PC-9 (cell line): ENCODE data around the gene CIITA.
"Not testable (repeated sequence)": the region's sequence is repeated elsewhere in the genome, so short reads cannot be mapped to it uniquely, and the experiment has no call there.

Experiments
- EZH2 ChIP-seq: fragments of 200-600 bp; sonication (generic); IDR thresholded peaks from 2 replicates; pipeline ENCODE4 v1.8.0; 2017; ENCODE audit warnings: antibody characterized with exemption, low read depth
- TF ChIP-seq, protein P1 (sequence below): fragments of 200-600 bp; sonication (generic); conservative IDR thresholded peaks from 2 replicates; pipeline ENCODE4 v1.6.1; 2017; ENCODE audit warnings: mixed run types, antibody characterized with exemption, mild to moderate bottlenecking, moderate library complexity

DNA sequence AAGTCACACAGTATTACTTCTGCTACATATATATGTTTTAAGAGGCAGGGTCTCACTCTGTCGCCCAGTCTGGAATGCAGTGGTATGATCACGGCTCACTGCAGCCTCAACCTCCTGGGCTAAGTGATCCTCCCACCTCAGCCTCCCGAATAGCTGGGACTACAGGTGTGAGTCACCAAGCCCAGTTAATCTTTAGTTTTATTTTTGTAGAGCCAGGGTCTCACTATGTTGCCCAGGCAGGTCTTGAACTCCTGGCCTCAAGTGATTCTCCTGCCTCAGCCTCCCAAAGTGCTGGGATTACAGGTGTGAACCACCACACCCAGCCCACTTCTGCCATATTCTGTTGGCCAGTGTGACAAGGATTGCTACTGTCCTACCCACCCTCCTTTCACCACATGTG is 48.3 kb downstream of the CIITA start:
- TF ChIP-seq, protein P1, sequence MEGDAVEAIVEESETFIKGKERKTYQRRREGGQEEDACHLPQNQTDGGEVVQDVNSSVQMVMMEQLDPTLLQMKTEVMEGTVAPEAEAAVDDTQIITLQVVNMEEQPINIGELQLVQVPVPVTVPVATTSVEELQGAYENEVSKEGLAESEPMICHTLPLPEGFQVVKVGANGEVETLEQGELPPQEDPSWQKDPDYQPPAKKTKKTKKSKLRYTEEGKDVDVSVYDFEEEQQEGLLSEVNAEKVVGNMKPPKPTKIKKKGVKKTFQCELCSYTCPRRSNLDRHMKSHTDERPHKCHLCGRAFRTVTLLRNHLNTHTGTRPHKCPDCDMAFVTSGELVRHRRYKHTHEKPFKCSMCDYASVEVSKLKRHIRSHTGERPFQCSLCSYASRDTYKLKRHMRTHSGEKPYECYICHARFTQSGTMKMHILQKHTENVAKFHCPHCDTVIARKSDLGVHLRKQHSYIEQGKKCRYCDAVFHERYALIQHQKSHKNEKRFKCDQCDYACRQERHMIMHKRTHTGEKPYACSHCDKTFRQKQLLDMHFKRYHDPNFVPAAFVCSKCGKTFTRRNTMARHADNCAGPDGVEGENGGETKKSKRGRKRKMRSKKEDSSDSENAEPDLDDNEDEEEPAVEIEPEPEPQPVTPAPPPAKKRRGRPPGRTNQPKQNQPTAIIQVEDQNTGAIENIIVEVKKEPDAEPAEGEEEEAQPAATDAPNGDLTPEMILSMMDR, result not testable (repeated sequence)
- TF ChIP-seq EZH2, result not testable (repeated sequence)
